ENCODE results near the gene NCAM2. TPM values are rescaled to one million over a fixed set of nuclear protein-coding genes. Genes with fewer than 3 reads are reported as not detected.

The NCAM2 gene
- polyA plus RNA-seq (2013, experiment 1 of 4), result 3.1 TPM
- 4.6 TPM for polyA plus RNA-seq (2013, experiment 2 of 4)
- polyA plus RNA-seq (2013, experiment 3 of 4), result 3.2 TPM
- polyA plus RNA-seq (2013, experiment 4 of 4), result 5.9 TPM

GRCh38 chr21:20997636-20998455, at the start of gene NCAM2:
NCAM2 (plus strand) TSS chr21:20998409.
- peak within 1 kb of the TSS; percentile 51 for H3K4me3 ChIP-seq (ENCODE audit: insufficient read depth, low read depth, low read length)
- WGBS, 2 experiments, result 0 to 1% methylated on average over 86 of the region's 86 CpGs
- no peaks in the 10 kb centered on the region for H3K9me3 ChIP-seq (ENCODE audit: control insufficient read depth, low read length)
- H3K4me1 ChIP-seq (ENCODE audit: control insufficient read depth, insufficient read depth, low read length), result no peaks in the 10 kb centered on the region
- H3K27ac ChIP-seq (ENCODE audit: insufficient read depth, low read depth, low read length, poor library complexity, severe bottlenecking), result no peak within 1 kb of the TSS
- H3K36me3 ChIP-seq (ENCODE audit: control insufficient read depth, insufficient read depth, low read length), result no peaks in the 10 kb centered on the region
- peaks cover 31% of the 10 kb centered on the region for H3K27me3 ChIP-seq (ENCODE audit: control insufficient read depth, insufficient read depth, low read length, poor library complexity, severe bottlenecking)

- no peaks in the 10 kb centered on the region for H3K9me3 ChIP-seq (ENCODE audit: control insufficient read depth, low read length)
- no peaks in the 10 kb centered on the region for H3K27me3 ChIP-seq (ENCODE audit: control insufficient read depth, insufficient read depth, low read length, poor library complexity, severe bottlenecking)
- no peak overlapping the region for H3K4me3 ChIP-seq (ENCODE audit: insufficient read depth, low read depth, low read length)
- no peak overlapping the region for H3K27ac ChIP-seq (ENCODE audit: insufficient read depth, low read depth, low read length, poor library complexity, severe bottlenecking)
- no peaks in the 10 kb centered on the region for H3K36me3 ChIP-seq (ENCODE audit: control insufficient read depth, insufficient read depth, low read length)
- 80 to 90% methylated on average over 4 of the region's 4 CpGs for WGBS, 2 experiments
- H3K4me1 ChIP-seq (ENCODE audit: control insufficient read depth, insufficient read depth, low read length), result no peaks in the 10 kb centered on the region
Measured at GRCh38 chr21:20949884-20950283, 48.3 kb upstream of the NCAM2 start.

- no peaks in the 10 kb centered on the region for H3K27me3 ChIP-seq (ENCODE audit: control insufficient read depth, insufficient read depth, low read length, poor library complexity, severe bottlenecking)
- 100% methylated on average over 1 of the region's 1 CpG for WGBS, 2 experiments
- H3K27ac ChIP-seq (ENCODE audit: insufficient read depth, low read depth, low read length, poor library complexity, severe bottlenecking), result no peak overlapping the region
- no peaks in the 10 kb centered on the region for H3K4me1 ChIP-seq (ENCODE audit: control insufficient read depth, insufficient read depth, low read length)
- H3K9me3 ChIP-seq (ENCODE audit: control insufficient read depth, low read length), result no peaks in the 10 kb centered on the region
- no peaks in the 10 kb centered on the region for H3K36me3 ChIP-seq (ENCODE audit: control insufficient read depth, insufficient read depth, low read length)
- no peak overlapping the region for H3K4me3 ChIP-seq (ENCODE audit: insufficient read depth, low read depth, low read length)
Measured at GRCh38 chr21:20965816-20966215, 32.4 kb upstream of the NCAM2 start.

GRCh38 chr21:20968391-20968790, 29.8 kb upstream of the NCAM2 start:
- Histone ChIP-seq H3K27ac (ENCODE audit: insufficient read depth, low read depth, low read length, poor library complexity, severe bottlenecking) (no peak overlapping the region), H3K9me3 (ENCODE audit: control insufficient read depth, low read length) (no peaks in the 10 kb centered on the region), H3K27me3 (ENCODE audit: control insufficient read depth, insufficient read depth, low read length, poor library complexity, severe bottlenecking) (no peaks in the 10 kb centered on the region), H3K36me3 (ENCODE audit: control insufficient read depth, insufficient read depth, low read length) (no peaks in the 10 kb centered on the region), H3K4me1 (ENCODE audit: control insufficient read depth, insufficient read depth, low read length) (no peaks in the 10 kb centered on the region), H3K4me3 (ENCODE audit: insufficient read depth, low read depth, low read length) (no peak overlapping the region)
- 79 to 88% methylated on average over 3 to 4 of the region's 4 CpGs for WGBS, 2 experiments

- no peaks in the 10 kb centered on the region for H3K27me3 ChIP-seq (ENCODE audit: control insufficient read depth, insufficient read depth, low read length, poor library complexity, severe bottlenecking)
Measured at GRCh38 chr21:20970691-20971090, 27.5 kb upstream of the NCAM2 start.

GRCh38 chr21:20971296-20971921, 26.8 kb upstream of the NCAM2 start:
- 8% methylated on average over 2 of the region's 2 CpGs; no CpG with 5 or more reads in 1 of the 2 experiments for WGBS, 2 experiments
- H3K27ac ChIP-seq (ENCODE audit: insufficient read depth, low read depth, low read length, poor library complexity, severe bottlenecking), result no peak overlapping the region
- no peaks in the 10 kb centered on the region for H3K27me3 ChIP-seq (ENCODE audit: control insufficient read depth, insufficient read depth, low read length, poor library complexity, severe bottlenecking)
- no peaks in the 10 kb centered on the region for H3K9me3 ChIP-seq (ENCODE audit: control insufficient read depth, low read length)
- H3K4me3 ChIP-seq (ENCODE audit: insufficient read depth, low read depth, low read length), result no peak overlapping the region
- no peaks in the 10 kb centered on the region for H3K36me3 ChIP-seq (ENCODE audit: control insufficient read depth, insufficient read depth, low read length)
- H3K4me1 ChIP-seq (ENCODE audit: control insufficient read depth, insufficient read depth, low read length), result no peaks in the 10 kb centered on the region

More at GRCh38 chr21:20970691-20971090, 27.5 kb upstream of the NCAM2 start:
- Histone ChIP-seq H3K27ac (ENCODE audit: insufficient read depth, low read depth, low read length, poor library complexity, severe bottlenecking) (no peak overlapping the region), H3K4me1 (ENCODE audit: control insufficient read depth, insufficient read depth, low read length) (no peaks in the 10 kb centered on the region), H3K4me3 (ENCODE audit: insufficient read depth, low read depth, low read length) (no peak overlapping the region), H3K36me3 (ENCODE audit: control insufficient read depth, insufficient read depth, low read length) (no peaks in the 10 kb centered on the region), H3K9me3 (ENCODE audit: control insufficient read depth, low read length) (no peaks in the 10 kb centered on the region)
- 38 to 45% methylated on average over 1 of the region's 1 CpG for WGBS, 2 experiments

GRCh38 chr21:20994790-20995189, 3.4 kb upstream of the NCAM2 start:
- WGBS, 2 experiments, result 91 to 92% methylated on average over 7 of the region's 7 CpGs
- Histone ChIP-seq H3K4me1 (ENCODE audit: control insufficient read depth, insufficient read depth, low read length) (no peaks in the 10 kb centered on the region), H3K27ac (ENCODE audit: insufficient read depth, low read depth, low read length, poor library complexity, severe bottlenecking) (no peak overlapping the region), H3K27me3 (ENCODE audit: control insufficient read depth, insufficient read depth, low read length, poor library complexity, severe bottlenecking) (peaks cover 31% of the 10 kb centered on the region), H3K4me3 (ENCODE audit: insufficient read depth, low read depth, low read length) (no peak overlapping the region), H3K9me3 (ENCODE audit: control insufficient read depth, low read length) (no peaks in the 10 kb centered on the region), H3K36me3 (ENCODE audit: control insufficient read depth, insufficient read depth, low read length) (no peaks in the 10 kb centered on the region)

GRCh38 chr21:20996421-20997310, 1.5 kb upstream of the NCAM2 start:
- no peaks in the 10 kb centered on the region for H3K36me3 ChIP-seq (ENCODE audit: control insufficient read depth, insufficient read depth, low read length)
- H3K4me1 ChIP-seq (ENCODE audit: control insufficient read depth, insufficient read depth, low read length), result no peaks in the 10 kb centered on the region
- WGBS, 2 experiments, result 20 to 25% methylated on average over 25 to 27 of the region's 27 CpGs
- H3K27me3 ChIP-seq (ENCODE audit: control insufficient read depth, insufficient read depth, low read length, poor library complexity, severe bottlenecking), result peaks cover 31% of the 10 kb centered on the region
- H3K9me3 ChIP-seq (ENCODE audit: control insufficient read depth, low read length), result no peaks in the 10 kb centered on the region
- H3K4me3 ChIP-seq (ENCODE audit: insufficient read depth, low read depth, low read length), result peak overlapping the region; percentile 51
- H3K27ac ChIP-seq (ENCODE audit: insufficient read depth, low read depth, low read length, poor library complexity, severe bottlenecking), result no peak overlapping the region

- H3K27ac ChIP-seq (ENCODE audit: insufficient read depth, low read depth, low read length, poor library complexity, severe bottlenecking), result no peak overlapping the region
- peaks cover 31% of the 10 kb centered on the region for H3K27me3 ChIP-seq (ENCODE audit: control insufficient read depth, insufficient read depth, low read length, poor library complexity, severe bottlenecking)
- H3K36me3 ChIP-seq (ENCODE audit: control insufficient read depth, insufficient read depth, low read length), result no peaks in the 10 kb centered on the region
- peak overlapping the region; percentile 51 for H3K4me3 ChIP-seq (ENCODE audit: insufficient read depth, low read depth, low read length)
- no peaks in the 10 kb centered on the region for H3K4me1 ChIP-seq (ENCODE audit: control insufficient read depth, insufficient read depth, low read length)
- H3K9me3 ChIP-seq (ENCODE audit: control insufficient read depth, low read length), result no peaks in the 10 kb centered on the region
- 2 to 3% methylated on average over 20 of the region's 20 CpGs for WGBS, 2 experiments
Measured at GRCh38 chr21:20997311-20997635, 936 bp upstream of the NCAM2 start.

GRCh38 chr21:20998456-20998789, 214 bp downstream of the NCAM2 start:
- no peaks in the 10 kb centered on the region for H3K4me1 ChIP-seq (ENCODE audit: control insufficient read depth, insufficient read depth, low read length)
- peak overlapping the region; percentile 47 for H3K4me3 ChIP-seq (ENCODE audit: insufficient read depth, low read depth, low read length)
- no peak overlapping the region for H3K27ac ChIP-seq (ENCODE audit: insufficient read depth, low read depth, low read length, poor library complexity, severe bottlenecking)
- H3K9me3 ChIP-seq (ENCODE audit: control insufficient read depth, low read length), result no peaks in the 10 kb centered on the region
- H3K27me3 ChIP-seq (ENCODE audit: control insufficient read depth, insufficient read depth, low read length, poor library complexity, severe bottlenecking), result peaks cover 31% of the 10 kb centered on the region
- no peaks in the 10 kb centered on the region for H3K36me3 ChIP-seq (ENCODE audit: control insufficient read depth, insufficient read depth, low read length)
- WGBS, 2 experiments, result 0 to 1% methylated on average over 12 to 14 of the region's 14 CpGs
